ELF-1 (cell line): Measurements from ENCODE around the gene AKAP6.

Experiments used
- DNase-seq: peaks from one replicate; pipeline ENCODE4 v3.0.0-alpha.2; 2016; ENCODE audit warnings: low read depth, low spot score

The AKAP6 gene

GRCh38 chr14:32814721-32815120 lies 485.6 kb downstream of the AKAP6 start:
- DNase-seq: no peak

GRCh38 chr14:32816588-32816987 lies 487.5 kb downstream of the AKAP6 start:
- DNase-seq: no peak

- no peak for DNase-seq
Observed at GRCh38 chr14:32817780-32818179, 488.7 kb downstream of the AKAP6 start.

- no peak for DNase-seq
Observed at GRCh38 chr14:32818581-32818980, 489.5 kb downstream of the AKAP6 start.

- no peak for DNase-seq
Observed at GRCh38 chr14:32820181-32820580, 491.1 kb downstream of the AKAP6 start.

GRCh38 chr14:32820682-32821081 lies 491.6 kb downstream of the AKAP6 start:
- DNase-seq: no peak

GRCh38 chr14:32821964-32822653 lies 493.0 kb downstream of the AKAP6 start:
- DNase-seq: no peak

GRCh38 chr14:32823706-32824105 lies 494.6 kb downstream of the AKAP6 start:
- no peak for DNase-seq

- DNase-seq: no peak
Observed at GRCh38 chr14:32824195-32824594, 495.1 kb downstream of the AKAP6 start.

GRCh38 chr14:32825058-32825457 lies 496.0 kb downstream of the AKAP6 start:
- no peak for DNase-seq

GRCh38 chr14:32826404-32827082 lies 497.4 kb downstream of the AKAP6 start:
- peak; percentile 24 for DNase-seq

GRCh38 chr14:32827514-32827913 lies 498.4 kb downstream of the AKAP6 start:
- DNase-seq: no peak

GRCh38 chr14:32835924-32836323 lies 506.8 kb downstream of the AKAP6 start:
- no peak for DNase-seq

GRCh38 chr14:32841698-32842097 lies 512.6 kb downstream of the AKAP6 start:
- DNase-seq: no peak

GRCh38 chr14:32846821-32847365 lies 517.8 kb downstream of the AKAP6 start:
- DNase-seq: no peak

GRCh38 chr14:32847867-32848266 lies 518.8 kb downstream of the AKAP6 start:
- DNase-seq: no peak

- no peak for DNase-seq
Observed at GRCh38 chr14:32865827-32866376, 536.8 kb downstream of the AKAP6 start.

GRCh38 chr14:32883188-32883587 lies 554.1 kb downstream of the AKAP6 start:
- no peak for DNase-seq
